Mucosa of stomach (tissue), 1 donor: ENCODE data around the gene PTPN4.

ENCODE experiments used
- H3K27me3 ChIP-seq: one replicate; pipeline ENCODE4 v1.7.0; 2013; ENCODE audit warnings: mild to moderate bottlenecking, low read length; ENCODE audit not compliant: control insufficient read depth, insufficient read depth
- H3K36me3 ChIP-seq: one replicate; pipeline ENCODE4 v1.7.0; 2013; ENCODE audit warnings: low read length; ENCODE audit not compliant: control insufficient read depth, insufficient read depth
- H3K4me1 ChIP-seq: one replicate; pipeline ENCODE4 v1.7.0; 2013; ENCODE audit warnings: mild to moderate bottlenecking, low read length; ENCODE audit not compliant: control insufficient read depth, insufficient read depth
- H3K4me3 ChIP-seq: one replicate; pipeline ENCODE4 v1.7.0; 2013; ENCODE audit warnings: low read length
- H3K9ac ChIP-seq: one replicate; pipeline ENCODE4 v1.7.0; 2013; ENCODE audit warnings: mild to moderate bottlenecking, low read length, moderate library complexity
- H3K9me3 ChIP-seq: one replicate; pipeline ENCODE4 v1.7.0; 2013; ENCODE audit warnings: mild to moderate bottlenecking, low read length, moderate library complexity; ENCODE audit not compliant: control insufficient read depth
- donor health status: Pancreatic carcinoma.

Gene PTPN4

GRCh38 chr2:119853777-119854399 is 94.2 kb downstream of the PTPN4 start:
- H3K4me1 ChIP-seq = peaks cover 7% of the 10 kb centered on the region
- H3K36me3 ChIP-seq = no peaks in the 10 kb centered on the region
- H3K27me3 ChIP-seq = no peaks in the 10 kb centered on the region
- no peak overlapping the region for H3K4me3 ChIP-seq
- no peak overlapping the region for H3K9ac ChIP-seq
- no peaks in the 10 kb centered on the region for H3K9me3 ChIP-seq

- Histone ChIP-seq H3K27me3 (no peaks in the 10 kb centered on the region), H3K9ac (no peak overlapping the region), H3K4me3 (no peak overlapping the region), H3K9me3 (no peaks in the 10 kb centered on the region), H3K4me1 (peaks cover 7% of the 10 kb centered on the region), H3K36me3 (no peaks in the 10 kb centered on the region)
Measured at GRCh38 chr2:119856469-119856901, 96.8 kb downstream of the PTPN4 start.

DNA sequence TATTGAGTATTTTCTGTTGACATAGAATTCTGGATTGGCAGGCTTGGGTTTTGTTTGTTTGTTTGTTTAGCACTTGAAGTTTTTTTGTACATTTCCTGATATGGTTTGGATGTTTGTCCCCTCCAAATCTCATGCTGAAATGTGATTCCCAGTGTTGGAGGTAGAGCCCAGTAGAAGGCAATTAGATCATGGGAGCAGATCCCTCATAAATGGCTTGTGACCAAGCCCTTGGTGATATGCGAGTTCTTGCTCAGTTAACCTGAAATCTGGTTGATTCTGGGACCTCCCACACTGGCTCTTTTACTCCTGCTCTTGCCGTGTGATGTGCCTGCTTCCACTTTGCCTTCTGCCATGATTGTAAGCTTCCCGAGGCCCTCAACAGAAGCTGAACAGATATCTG is 98.0 kb downstream of the PTPN4 start:
- H3K27me3 ChIP-seq = no peaks in the 10 kb centered on the region

GRCh38 chr2:119859528-119859927 is 99.8 kb downstream of the PTPN4 start:
- Histone ChIP-seq H3K36me3 (no peaks in the 10 kb centered on the region), H3K9me3 (no peaks in the 10 kb centered on the region), H3K9ac (no peak overlapping the region), H3K4me3 (no peak overlapping the region), H3K27me3 (no peaks in the 10 kb centered on the region), H3K4me1 (peaks cover 7% of the 10 kb centered on the region)

More for the DNA sequence above, 98.0 kb downstream of the PTPN4 start:
- Histone ChIP-seq H3K36me3 (no peaks in the 10 kb centered on the region), H3K9me3 (no peaks in the 10 kb centered on the region), H3K4me3 (no peak overlapping the region), H3K9ac (no peak overlapping the region), H3K4me1 (peaks cover 7% of the 10 kb centered on the region)

GRCh38 chr2:119860924-119861323 is 101.2 kb downstream of the PTPN4 start:
- no peaks in the 10 kb centered on the region for H3K27me3 ChIP-seq
- peaks cover 7% of the 10 kb centered on the region for H3K4me1 ChIP-seq
- no peak overlapping the region for H3K9ac ChIP-seq
- H3K9me3 ChIP-seq = no peaks in the 10 kb centered on the region
- H3K4me3 ChIP-seq = no peak overlapping the region
- H3K36me3 ChIP-seq = no peaks in the 10 kb centered on the region

- H3K4me1 ChIP-seq = no peaks in the 10 kb centered on the region
- no peaks in the 10 kb centered on the region for H3K36me3 ChIP-seq
- H3K9ac ChIP-seq = no peak overlapping the region
- no peaks in the 10 kb centered on the region for H3K27me3 ChIP-seq
- no peaks in the 10 kb centered on the region for H3K9me3 ChIP-seq
- H3K4me3 ChIP-seq = no peak overlapping the region
Measured at GRCh38 chr2:119862127-119862889, 102.6 kb downstream of the PTPN4 start.

GRCh38 chr2:119864318-119864717 is 104.6 kb downstream of the PTPN4 start:
- Histone ChIP-seq H3K9me3 (no peaks in the 10 kb centered on the region), H3K4me1 (no peaks in the 10 kb centered on the region), H3K27me3 (no peaks in the 10 kb centered on the region), H3K9ac (no peak overlapping the region), H3K4me3 (no peak overlapping the region), H3K36me3 (no peaks in the 10 kb centered on the region)

DNA sequence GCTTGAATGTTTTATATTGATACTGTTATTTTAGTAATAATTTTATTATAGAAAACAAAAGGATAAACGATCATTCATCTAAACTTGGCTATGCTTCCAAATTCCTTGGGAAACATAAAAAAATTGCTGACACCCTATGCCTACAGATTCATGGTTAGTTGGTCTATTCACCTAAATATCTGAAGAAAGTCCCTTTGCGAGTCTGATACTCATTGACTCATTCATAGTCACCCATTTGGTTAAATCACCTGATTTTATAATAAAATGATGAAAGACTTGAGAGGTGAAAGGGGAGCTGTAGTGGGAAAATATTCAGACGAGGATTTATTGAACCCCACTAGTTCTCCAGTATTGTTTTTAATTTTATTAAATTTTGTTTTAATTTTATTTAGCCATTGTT is 112.0 kb downstream of the PTPN4 start:
- Histone ChIP-seq H3K9me3 (no peaks in the 10 kb centered on the region), H3K27me3 (no peaks in the 10 kb centered on the region), H3K4me1 (no peaks in the 10 kb centered on the region), H3K36me3 (no peaks in the 10 kb centered on the region), H3K9ac (no peak overlapping the region), H3K4me3 (no peak overlapping the region)

DNA sequence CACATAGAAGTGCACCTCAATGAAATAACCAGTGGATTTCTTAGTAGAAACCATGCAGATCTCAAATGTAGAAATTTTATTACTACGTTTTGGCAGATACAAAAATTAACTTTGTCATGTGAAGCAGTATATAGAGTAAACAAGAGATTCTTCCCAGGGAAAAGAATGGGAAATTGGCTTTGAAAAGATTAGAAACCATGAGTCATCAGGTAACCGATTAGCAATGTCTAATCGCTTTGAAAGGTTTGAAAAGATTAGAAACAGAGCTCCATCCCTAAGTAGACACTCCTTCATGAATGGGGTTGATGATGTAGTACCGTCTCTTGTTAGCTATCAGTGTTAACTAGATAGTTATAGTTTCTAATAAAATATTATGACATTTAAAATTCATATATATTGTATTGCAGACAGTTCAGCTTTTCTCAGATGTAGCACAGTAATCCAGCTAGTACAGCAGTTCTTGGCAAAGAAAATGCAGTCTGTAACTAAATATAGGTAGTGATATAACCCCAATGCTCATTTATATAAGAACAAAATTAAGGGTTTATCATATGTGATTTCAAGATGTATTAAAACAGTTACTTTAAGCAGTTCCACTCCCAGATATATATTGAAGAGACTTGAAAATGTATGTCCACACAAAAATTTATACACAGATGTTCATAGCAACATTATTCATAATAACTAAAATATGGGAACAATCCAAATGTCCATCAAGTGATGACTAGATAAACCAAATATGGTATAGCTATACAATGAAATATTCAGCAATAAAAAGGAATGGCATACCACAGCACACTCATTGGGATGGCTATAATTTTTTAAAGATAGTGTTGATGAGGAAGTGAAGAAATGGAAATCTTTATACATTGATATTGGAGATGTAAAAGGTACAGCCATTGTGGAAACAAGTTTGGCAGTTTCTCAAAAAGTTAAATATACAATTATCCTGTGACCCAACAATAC is 113.9 kb downstream of the PTPN4 start:
- Histone ChIP-seq H3K4me1 (no peaks in the 10 kb centered on the region), H3K36me3 (no peaks in the 10 kb centered on the region), H3K9ac (no peak overlapping the region), H3K4me3 (no peak overlapping the region), H3K9me3 (no peaks in the 10 kb centered on the region), H3K27me3 (no peaks in the 10 kb centered on the region)

- Histone ChIP-seq H3K4me1 (no peaks in the 10 kb centered on the region), H3K27me3 (no peaks in the 10 kb centered on the region), H3K9ac (no peak overlapping the region), H3K9me3 (no peaks in the 10 kb centered on the region), H3K36me3 (no peaks in the 10 kb centered on the region), H3K4me3 (no peak overlapping the region)
Measured at GRCh38 chr2:119879502-119879901, 119.8 kb downstream of the PTPN4 start.

DNA sequence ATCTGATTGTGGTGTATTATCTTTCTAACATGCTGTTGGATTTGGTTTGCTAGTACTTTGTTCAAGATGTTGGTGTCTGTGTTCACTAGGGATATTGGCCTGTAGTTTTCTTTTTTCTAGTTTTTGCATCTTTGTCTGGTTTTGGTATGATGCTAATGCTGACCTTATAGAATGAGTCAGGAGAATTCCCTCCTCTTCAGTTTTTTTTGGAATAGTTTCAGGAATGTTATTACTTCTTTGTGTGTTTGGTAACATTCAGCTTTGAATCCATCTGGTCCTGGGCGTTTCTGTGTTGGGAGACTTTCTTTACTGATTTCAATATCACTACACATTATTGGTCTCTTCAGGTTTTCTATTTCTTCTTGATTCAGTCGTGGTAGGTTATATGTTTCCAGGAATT is 129.0 kb downstream of the PTPN4 start:
- Histone ChIP-seq H3K36me3 (no peaks in the 10 kb centered on the region), H3K9me3 (no peaks in the 10 kb centered on the region), H3K9ac (no peak overlapping the region), H3K4me1 (no peaks in the 10 kb centered on the region), H3K27me3 (no peaks in the 10 kb centered on the region), H3K4me3 (no peak overlapping the region)
